ENCODE results near the gene TBC1D3. TPM values are rescaled to one million over a fixed set of nuclear protein-coding genes. Genes with fewer than 3 reads are reported as not detected.
"Not testable (repeated sequence)": the region's sequence is repeated elsewhere in the genome, so short reads cannot be mapped to it uniquely, and the experiment has no call there.

The TBC1D3 gene
- not detected in 2 replicates for polyA plus RNA-seq (2014; cell fraction: cytosol; rRNA removed)
- polyA plus RNA-seq (2014; cell fraction: nucleus; rRNA removed): not detected in 2 replicates

DNA sequence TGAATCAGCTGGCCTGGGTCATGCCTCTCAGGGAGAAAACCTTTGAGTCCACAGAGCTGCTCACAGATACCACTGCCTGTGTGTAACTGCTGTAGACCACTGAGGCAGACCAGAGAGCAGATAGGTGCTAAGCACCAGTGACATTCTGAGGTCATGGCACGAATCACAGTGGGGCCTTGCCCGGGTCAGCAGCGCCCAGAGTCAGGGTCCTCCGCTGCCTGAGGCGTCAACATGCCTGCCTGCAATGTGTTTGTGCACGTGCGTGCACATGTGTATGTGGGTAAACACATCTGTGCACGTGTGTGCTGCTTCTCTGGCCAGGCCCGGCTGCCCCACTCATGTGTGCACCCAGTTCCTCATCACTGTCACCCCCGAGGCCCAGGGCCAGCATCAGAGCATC is at the start of gene TBC1D3:
Gene TBC1D3 (minus strand): TSS at position 101 of the 400 bp plus-strand sequence. CDS start 1,526 bp downstream, outside the sequence.
- not testable (repeated sequence) for DNase-seq (ENCODE audit: low spot score)

DNA sequence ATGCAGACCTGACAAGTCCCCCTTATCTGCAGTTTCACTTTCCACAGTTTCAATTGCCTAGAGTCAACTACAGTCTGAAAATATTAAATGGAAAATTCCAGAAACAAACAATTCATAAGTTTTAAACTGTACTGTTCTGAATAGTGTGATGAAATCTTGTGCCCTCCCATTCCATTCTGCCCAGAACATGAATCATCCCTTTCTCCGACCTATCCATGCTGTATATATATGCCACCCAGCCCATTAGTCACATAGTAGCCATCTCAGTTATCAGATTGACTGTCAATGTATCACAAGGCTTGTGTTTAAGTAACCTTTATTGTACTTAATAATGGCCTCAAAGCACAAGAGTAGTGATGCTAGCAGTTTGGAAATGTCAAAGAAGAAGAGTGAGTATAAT is 40.4 kb upstream of the TBC1D3 start:
- not testable (repeated sequence) for DNase-seq (ENCODE audit: low spot score)

DNA sequence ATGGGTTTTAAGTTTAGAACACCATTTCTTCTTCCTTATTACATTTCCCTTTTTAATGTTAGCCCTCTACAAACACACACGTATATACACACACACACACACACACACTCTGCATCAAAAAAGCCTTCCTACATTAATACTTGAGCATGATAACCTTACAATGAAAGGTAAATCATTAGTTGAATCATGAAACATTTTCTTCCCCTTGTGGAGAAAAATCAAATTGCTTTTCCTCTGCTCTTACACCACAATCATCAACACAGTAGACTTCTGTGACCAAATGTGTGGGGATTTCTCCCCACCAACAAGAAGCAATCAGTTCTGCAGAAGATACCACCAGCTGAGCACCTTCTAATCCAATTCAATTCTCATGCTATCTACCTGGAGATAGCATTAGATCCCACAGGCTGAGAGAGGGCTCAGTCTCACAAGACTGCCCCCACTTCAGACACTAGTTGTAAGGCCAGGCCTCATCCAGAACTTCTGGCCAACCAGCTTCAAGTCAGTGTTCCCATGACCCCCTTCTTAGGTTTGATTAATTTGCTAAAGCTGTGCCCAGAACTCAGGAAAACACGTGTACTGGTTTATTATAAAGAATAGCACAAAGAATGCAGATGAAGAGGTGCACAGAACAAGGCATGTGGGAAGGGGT is 33.6 kb upstream of the TBC1D3 start:
- DNase-seq (ENCODE audit: low spot score): not testable (repeated sequence)

DNA sequence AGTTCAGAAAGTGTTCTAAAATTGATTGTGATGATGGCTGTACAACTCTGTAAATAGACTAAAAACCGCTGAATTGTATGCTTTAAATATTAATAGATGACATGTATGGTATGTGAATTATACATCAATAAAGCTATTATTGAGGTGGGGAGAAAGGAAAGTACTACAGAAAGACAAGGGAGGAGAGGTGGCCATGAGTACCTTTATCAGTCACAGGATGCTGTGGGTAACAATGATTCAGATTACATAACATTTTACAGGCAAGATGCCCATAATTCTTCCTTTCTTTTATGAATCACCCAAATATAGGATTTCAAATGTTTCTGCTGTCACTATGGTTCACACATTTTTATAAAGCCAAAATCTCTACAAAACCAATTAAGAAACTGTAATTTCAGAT is 28.5 kb upstream of the TBC1D3 start:
- DNase-seq (ENCODE audit: low spot score): not testable (repeated sequence)

DNA sequence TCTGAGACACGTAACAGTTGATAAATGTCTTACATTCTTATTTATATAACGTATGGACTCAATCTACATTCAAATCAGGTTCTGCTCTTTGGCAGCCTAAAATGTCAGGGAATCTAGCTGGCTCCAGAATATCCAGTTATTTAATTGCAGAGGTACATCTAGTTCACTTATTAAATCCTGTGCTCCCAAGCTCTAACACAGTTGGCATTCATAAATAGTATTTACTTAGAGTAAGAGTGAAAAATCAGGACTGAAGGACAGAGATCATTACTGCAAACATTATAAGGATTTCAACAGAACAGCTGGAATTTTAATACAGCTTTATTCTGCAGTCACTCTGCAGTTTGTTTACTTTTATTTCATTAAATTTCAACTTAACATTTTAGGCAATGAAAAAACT is 7.9 kb upstream of the TBC1D3 start:
- not testable (repeated sequence) for DNase-seq (ENCODE audit: low spot score)

DNA sequence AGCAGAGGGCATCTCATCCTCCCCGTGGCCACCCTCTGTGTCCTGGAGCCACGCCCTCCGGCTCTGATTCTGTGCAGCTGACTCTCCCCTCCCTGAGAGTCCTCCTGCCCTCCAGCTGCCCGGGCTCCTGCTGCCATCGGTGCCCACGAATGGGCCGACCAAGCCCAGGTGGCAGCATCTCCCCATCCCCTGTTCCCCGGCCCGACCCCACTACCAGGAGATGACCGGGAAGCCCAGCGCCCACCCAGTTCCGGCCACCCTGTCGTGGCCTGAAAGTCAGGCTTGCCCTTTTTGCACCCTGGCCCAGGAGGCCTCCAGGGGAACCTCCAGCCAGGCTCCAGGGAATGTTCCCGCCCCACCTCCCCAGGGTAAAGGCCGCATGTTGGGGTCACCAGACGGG is 57.5 kb downstream of the TBC1D3 start:
- not testable (repeated sequence) for DNase-seq (ENCODE audit: low spot score)

Small RNA genes within 50 kb of the gene (small RNA-seq; reads per million reads assigned to genes)
- gene RF00019 (0 reads per million in 2 experiments), gene RNA5SP526 (0 reads per million in 2 experiments)

Measured in SK-N-DZ (cell line).